HepG2 (cell line): Measurements from ENCODE around the gene OR9A2. TPM values are rescaled to one million over a fixed set of nuclear protein-coding genes. Genes with fewer than 3 reads are reported as not detected.

Experiments used
- ATAC-seq: fragments of 200-7000 bp; cut with Tn5 transposase; 3 replicates; pipeline ENCODE4 v1.9.1; 2020; ENCODE audit warnings: mild to moderate bottlenecking, moderate library complexity
- BruUV-seq: library from RNA; stranded (reverse); fragments of 400-500 nt; replicated peaks from 2 replicates; lab custom pipeline; 2021; lab: Mats Ljungman, UMichigan
- CTCF ChIA-PET: fragments of 300-600 bp; formaldehyde crosslinking; extraction: SDS; loops from one replicate; lab custom pipeline; 2021; ENCODE audit warnings: low total read pairs, inconsistent platforms, low intra/inter-chr PET ratio; lab: Yijun Ruan, JAX
- POLR2A ChIA-PET: fragments of 350-600 bp; sonication (Branson Sonifier 250); formaldehyde crosslinking; loops from one replicate; lab custom pipeline; 2020; ENCODE audit warnings: antibody characterized with exemption, inconsistent platforms; lab: Yijun Ruan, JAX
- DNase-seq: peaks from one replicate; pipeline ENCODE4 v3.0.0-alpha.2; 2015; ENCODE audit warnings: low spot score
- FAIRE-seq: peaks from 3 replicates; lab custom pipeline; 2011; peaks lifted over from hg19 to GRCh38; lab: Jason Lieb, UNC
- H2AFZ ChIP-seq: one replicate; pipeline ENCODE4 v1.6.1; 2011; ENCODE audit warnings: low read length, inconsistent platforms
- H3K27ac ChIP-seq: fragments of 300-600 bp; 3 replicates; pipeline ENCODE4 v1.8.0; 2011; ENCODE audit warnings: mixed run types, mild to moderate bottlenecking, mixed read lengths, low read length, inconsistent platforms; ENCODE audit not compliant: insufficient read depth; ENCODE audit errors: extremely low read length
- H3K27me3 ChIP-seq, 2 experiments: fragments of 200-600 bp in 1 of 2; 2 replicates in 1 of 2; 3 replicates in 1 of 2; pipeline versions ENCODE4 v1.6.0 to v1.8.0; 2011; ENCODE audit warnings: low read length in 2 of 2, mild to moderate bottlenecking in 2 of 2, moderate library complexity in 2 of 2, inconsistent platforms in 1 of 2; ENCODE audit not compliant: insufficient read depth in 2 of 2, control insufficient read depth in 1 of 2
- H3K36me3 ChIP-seq, 2 experiments: fragments of 200-600 bp in 1 of 2; replicated peaks in 1 of 2; 2 replicates in 1 of 2; 3 replicates in 1 of 2; pipeline versions ENCODE4 v1.5.1 to v1.8.0; 2011; ENCODE audit warnings: low read length in 2 of 2, inconsistent platforms in 1 of 2; ENCODE audit not compliant: insufficient read depth in 2 of 2, control insufficient read depth in 1 of 2
- H3K4me1 ChIP-seq: 2 replicates; pipeline ENCODE4 v1.5.1; 2012; ENCODE audit warnings: low read length, inconsistent platforms; ENCODE audit not compliant: insufficient read depth
- H3K4me2 ChIP-seq: 2 replicates; pipeline ENCODE4 v1.6.0; 2011; ENCODE audit warnings: low read depth, low read length, inconsistent platforms
- H3K4me3 ChIP-seq, 3 experiments: fragments of 200-600 bp in 1 of 3; sonication (generic), shearing (Covaris generic) in 1 of 3; replicated peaks in 1 of 3; 2 replicates each; pipeline ENCODE4 v1.5.1; 2011 to 2016; ENCODE audit warnings: low read length in 3 of 3, inconsistent platforms in 2 of 3, low read depth in 2 of 3, mild to moderate bottlenecking in 2 of 3, control low read depth in 1 of 3, mixed read lengths in 1 of 3; ENCODE audit not compliant: insufficient read depth in 1 of 3
- H3K79me2 ChIP-seq: one replicate; pipeline ENCODE4 v1.6.1; 2011; ENCODE audit warnings: low read length, inconsistent platforms; ENCODE audit not compliant: insufficient read depth
- H3K9ac ChIP-seq: 2 replicates; pipeline ENCODE4 v1.6.0; 2011; ENCODE audit warnings: mild to moderate bottlenecking, low read depth, low read length, inconsistent platforms; ENCODE audit not compliant: insufficient read depth
- H3K9me3 ChIP-seq: 2 replicates; pipeline ENCODE4 v1.5.1; 2012; ENCODE audit warnings: mild to moderate bottlenecking, low read length
- H4K20me1 ChIP-seq: 2 replicates; pipeline ENCODE4 v1.6.0; 2011; ENCODE audit warnings: inconsistent platforms, mild to moderate bottlenecking, low read length, moderate library complexity; ENCODE audit not compliant: insufficient read depth
- CENPT ChIP-seq: sonication (generic); formaldehyde crosslinking; IDR thresholded peaks from 2 replicates; pipeline ENCODE4 v1.8.0; 2022; ENCODE audit warnings: low read depth, mild to moderate bottlenecking, moderate library complexity, missing genetic modification reagents
- CERS6 ChIP-seq: sonication (generic); formaldehyde crosslinking; IDR thresholded peaks from 2 replicates; pipeline ENCODE4 v1.5.0; 2020; ENCODE audit warnings: missing genetic modification reagents
- CTCF ChIP-seq: sonication (generic); formaldehyde crosslinking; IDR thresholded peaks from 2 replicates; pipeline ENCODE4 v1.5.0; 2020; ENCODE audit warnings: mild to moderate bottlenecking, missing genetic modification reagents, moderate library complexity
- MYPOP ChIP-seq: sonication (generic); formaldehyde crosslinking; IDR thresholded peaks from 2 replicates; pipeline ENCODE4 v1.8.1; 2023; ENCODE audit warnings: mild to moderate bottlenecking, moderate library complexity, missing genetic modification reagents
- REPIN1 ChIP-seq: sonication (generic); formaldehyde crosslinking; IDR thresholded peaks from 2 replicates; pipeline ENCODE4 v1.8.0; 2022; ENCODE audit warnings: missing genetic modification reagents, low read depth, mild to moderate bottlenecking, borderline replicate concordance
- SATB2 ChIP-seq: sonication (generic); formaldehyde crosslinking; IDR thresholded peaks from 2 replicates; pipeline ENCODE4 v1.5.0; 2020; ENCODE audit warnings: missing genetic modification reagents
- SMC3 ChIP-seq: IDR thresholded peaks from 2 replicates; pipeline ENCODE4 v1.6.1; 2011; ENCODE audit warnings: low read length, improper control_type of control experiment
- YY1 ChIP-seq: IDR thresholded peaks from 2 replicates; pipeline ENCODE4 v1.6.1; 2011; ENCODE audit warnings: low read length, low read depth, moderate library complexity, mild to moderate bottlenecking; ENCODE audit not compliant: insufficient read depth, insufficient replicate concordance
- ZKSCAN5 ChIP-seq: sonication (generic); formaldehyde crosslinking; IDR thresholded peaks from 2 replicates; pipeline ENCODE4 v1.5.1; 2020; ENCODE audit warnings: mild to moderate bottlenecking, missing genetic modification reagents
- ZNF260 ChIP-seq: sonication (generic); formaldehyde crosslinking; IDR thresholded peaks from 2 replicates; pipeline ENCODE4 v1.4.0; 2020; ENCODE audit warnings: missing genetic modification reagents, low read depth, mild to moderate bottlenecking, borderline replicate concordance
- WGBS: methylation state at CpG from one replicate; pipeline ENCODE4 v1.1.6; 2017; ENCODE audit warnings: low lambda C conversion rate; 5-methylcytosine and 5-hydroxymethylcytosine counted together
- in situ Hi-C: cut with HindIII; loops from 2 replicates; pipeline ENCODE4 v1.10.0; 2017; ENCODE audit warnings: low pct_unique_long_range_greater_than_20kb; ENCODE audit not compliant: extremely low pct_ligation_motif_present
- intact Hi-C: fragments of 100-400 bp; cut with micrococcal nuclease; formaldehyde crosslinking; loops from one replicate; pipeline ENCODE4 v1.10.0; 2022; ENCODE audit not compliant: unreplicated experiment
- polyA plus RNA-seq, 8 experiments: library from polyadenylated mRNA; depleted of rRNA in 3 of 8; stranded (reverse) in 7 of 8; unstranded in 1 of 8; fragments of >200 nt; fragmentation: Illumina TruSeq in 4 of 8; extraction: Trizol in 4 of 8; gene quantifications; 2 replicates each; pipeline versions ENCODE4 v1.2.1 to v1.2.3, GENCODE V29; 2011 to 2016; ENCODE audit warnings: low read depth in 4 of 8, missing spikeins in 1 of 8, mixed read lengths in 1 of 8; ENCODE audit not compliant: insufficient read depth in 1 of 8
- total RNA-seq, 5 experiments: library from RNA; depleted of rRNA; stranded (reverse); fragments of >200 nt; fragmentation: Illumina TruSeq; extraction: Trizol; gene quantifications; 2 replicates each; pipeline ENCODE4 v1.2.3, GENCODE V29; 2016; ENCODE audit warnings: low read depth in 1 of 5
- TF ChIP-seq, protein P1 (sequence below): sonication (generic); formaldehyde crosslinking; IDR thresholded peaks from 2 replicates; pipeline ENCODE4 v1.4.0; 2020; ENCODE audit warnings: missing genetic modification reagents

The OR9A2 gene
- total and polyA plus RNA-seq, 2 of the 13 experiments (the other 11 are each of a cell fraction or from before 2014, with no cell fraction given) = not detected

DNA sequence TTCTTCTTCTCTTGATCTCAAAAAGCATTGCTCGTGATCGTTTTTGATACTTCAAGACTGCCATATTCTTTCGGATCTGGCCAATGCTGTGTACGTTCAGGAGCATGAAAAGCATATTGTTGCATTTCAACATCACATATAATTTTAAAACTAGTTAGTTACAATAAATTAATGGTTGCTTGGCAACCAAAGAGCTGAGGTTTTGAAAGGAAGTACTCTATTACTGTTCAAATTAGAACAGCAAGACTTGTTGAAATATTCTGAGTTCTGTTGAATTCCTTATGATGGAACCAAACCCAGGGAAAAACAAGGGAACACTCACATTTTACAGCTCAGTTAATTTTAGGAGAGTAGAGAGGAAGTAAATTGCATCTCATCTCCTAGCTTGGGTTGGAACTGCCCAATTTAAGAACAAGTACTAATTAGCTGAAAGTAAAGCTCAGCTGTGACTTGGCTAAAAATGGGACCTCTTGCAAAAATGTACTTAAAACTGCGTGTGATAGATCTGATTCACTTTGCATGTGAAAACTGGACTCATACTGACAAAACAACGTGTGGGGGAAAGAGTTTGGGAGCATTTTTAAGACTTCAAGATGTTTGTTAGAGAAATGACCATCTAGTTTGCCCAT, 21.2 kb downstream of the OR9A2 start (continued):
- TF ChIP-seq CERS6 (CRISPR knock-in tag) = no peak
- TF ChIP-seq, protein P1, sequence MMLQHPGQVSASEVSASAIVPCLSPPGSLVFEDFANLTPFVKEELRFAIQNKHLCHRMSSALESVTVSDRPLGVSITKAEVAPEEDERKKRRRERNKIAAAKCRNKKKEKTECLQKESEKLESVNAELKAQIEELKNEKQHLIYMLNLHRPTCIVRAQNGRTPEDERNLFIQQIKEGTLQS (CRISPR knock-in tag) = no peak
- no peak for TF ChIP-seq CENPT (CRISPR knock-in tag)
- no peak for TF ChIP-seq ZNF260 (CRISPR knock-in tag)
- TF ChIP-seq MYPOP = no peak
- TF ChIP-seq SATB2 (CRISPR knock-in tag) = no peak
- TF ChIP-seq REPIN1 = no peak
- TF ChIP-seq, all 625 proteins: peak for 0

DNA sequence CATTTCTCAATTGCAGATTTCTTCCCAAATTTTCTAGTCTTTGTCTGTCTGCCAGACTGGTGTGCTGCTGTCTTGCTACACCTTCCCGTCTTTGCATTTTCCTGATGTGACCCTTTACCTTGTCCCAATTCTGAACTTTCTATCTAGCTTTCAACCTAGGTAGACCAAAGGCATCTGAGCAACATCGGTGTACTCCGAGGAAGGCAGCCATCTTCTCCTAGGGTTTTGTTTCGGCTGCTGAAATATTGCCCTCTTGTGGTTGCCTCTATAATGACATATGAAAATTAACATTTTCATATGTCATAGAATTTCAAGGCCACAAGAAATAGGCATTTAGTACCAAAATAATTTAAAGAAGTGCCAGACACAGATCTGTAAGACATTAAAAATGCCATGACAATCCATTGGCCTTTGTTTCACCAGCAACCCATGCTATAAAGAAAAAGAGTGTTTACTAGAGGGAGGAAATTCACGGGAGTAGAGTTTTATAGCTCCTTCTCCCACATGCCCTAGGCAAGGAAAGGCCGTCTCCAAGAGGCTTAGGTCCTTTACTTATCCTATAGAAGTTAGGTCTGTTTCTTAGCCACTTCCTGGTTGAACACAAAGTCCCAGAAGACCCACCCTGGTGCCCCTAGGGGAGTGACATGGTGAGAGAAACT, 23.4 kb downstream of the OR9A2 start:
- POLR2A ChIA-PET = no interaction called here
- no peaks in the 10 kb centered on the region for H4K20me1 ChIP-seq
- peak; percentile 1 for DNase-seq
- H3K9me3 ChIP-seq = 0 out of 2 replicates have a peak, but pooled peaks cover 8% of the 10 kb centered on the region
- intact Hi-C loops (loop anchor here (1.0 to 10.0 kb wide), 4 partner anchors 119 to 301 kb away; partner anchors contain the start of gene TRPV6), in situ Hi-C loops (no loop called here)
- ATAC-seq = peak; percentile 47; the same call in 2 of the 3 replicates
- CTCF ChIA-PET = interaction anchor here (1.8 to 1.9 kb wide), 2 partner anchors 150 to 212 kb away, joined by 6 read pairs; no protein-coding TSS in a partner anchor
- H3K4me3 ChIP-seq = no peak overlapping the region
- no peaks in the 10 kb centered on the region for H3K27me3 ChIP-seq
- BruUV-seq = no TSS peak
- no peak for FAIRE-seq
- H3K9ac ChIP-seq = no peak overlapping the region
- H3K4me1 ChIP-seq = no peaks in the 10 kb centered on the region
- no peaks in the 10 kb centered on the region for H3K79me2 ChIP-seq
- no peak overlapping the region for H3K27ac ChIP-seq
- TF ChIP-seq CTCF = peak; percentile 46
- peak; percentile 45 for TF ChIP-seq YY1
- TF ChIP-seq SMC3 = peak; percentile 4; the same call in 1 of the 2 replicates
- no peak for TF ChIP-seq ZKSCAN5 (CRISPR knock-in tag)
- 24% methylated on average over 6 of the region's 6 CpGs for WGBS
- no peak overlapping the region for H2AFZ ChIP-seq
- peak overlapping the region; percentile 31; the same call in 1 of the 2 replicates for H3K4me2 ChIP-seq
- no peaks in the 10 kb centered on the region for H3K36me3 ChIP-seq
